ENCODE results near the gene KLHL7. TPM values are rescaled to one million over a fixed set of nuclear protein-coding genes. Genes with fewer than 3 reads are reported as not detected.
"Not testable (repeated sequence)": the region's sequence is repeated elsewhere in the genome, so short reads cannot be mapped to it uniquely, and the experiment has no call there.

The KLHL7 gene
- total RNA-seq, 1 donor from 2014 or later: 16.4 TPM

DNA sequence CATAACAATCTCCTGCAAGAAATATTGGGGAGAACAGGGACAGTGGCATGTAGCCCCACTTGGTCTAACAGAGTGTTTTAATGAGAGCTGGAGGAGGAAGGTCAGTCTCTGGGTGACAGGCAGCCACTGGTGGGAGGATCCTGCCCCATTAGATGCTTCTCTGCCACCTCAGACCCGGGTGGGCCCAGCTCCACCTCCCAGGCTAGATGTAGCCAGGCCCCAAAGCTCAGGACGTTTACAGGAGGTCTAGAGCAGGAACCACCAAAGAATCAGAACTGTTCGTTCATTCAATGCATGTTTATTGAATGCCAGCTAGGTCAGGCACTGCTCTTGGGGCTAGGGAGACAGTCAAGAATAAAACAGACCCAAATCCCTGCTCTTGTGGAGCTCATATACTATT lies 112.6 kb downstream of the KLHL7 start:
- H3K4me3 ChIP-seq: no peak overlapping the region
- intact Hi-C loops (cut with DNase I): no loop called here

DNA sequence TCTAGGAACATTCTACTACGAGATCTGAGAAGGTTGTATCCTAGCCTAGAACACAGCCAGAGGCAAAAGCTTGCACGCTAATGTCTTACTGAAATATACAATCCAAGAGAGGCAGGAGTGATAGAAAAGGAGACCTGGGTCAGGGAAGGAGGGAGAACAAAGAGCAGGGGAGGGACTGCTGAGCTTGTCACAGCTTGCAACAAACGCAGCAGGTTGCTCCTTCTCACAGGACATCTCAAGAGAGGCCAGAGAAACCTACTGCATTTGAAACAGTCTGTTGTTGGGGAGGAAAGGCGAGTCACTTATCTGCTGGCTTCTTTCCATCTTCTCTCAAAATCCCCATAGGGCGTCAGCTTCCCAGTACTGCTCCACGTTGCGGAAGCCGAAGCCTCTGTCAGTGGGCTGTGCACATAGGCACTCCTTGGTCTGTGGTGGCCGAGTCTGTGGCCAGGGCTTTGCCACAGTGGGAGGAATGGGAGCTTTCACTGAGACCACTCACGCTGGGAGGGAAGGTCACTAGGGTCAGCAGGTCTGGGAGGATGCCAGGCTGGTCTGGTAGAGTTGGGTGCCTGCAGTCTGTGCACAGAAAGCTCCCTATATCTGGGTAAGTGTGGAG lies 115.2 kb downstream of the KLHL7 start:
- ATAC-seq: no peak
- TF ChIP-seq, protein P1, sequence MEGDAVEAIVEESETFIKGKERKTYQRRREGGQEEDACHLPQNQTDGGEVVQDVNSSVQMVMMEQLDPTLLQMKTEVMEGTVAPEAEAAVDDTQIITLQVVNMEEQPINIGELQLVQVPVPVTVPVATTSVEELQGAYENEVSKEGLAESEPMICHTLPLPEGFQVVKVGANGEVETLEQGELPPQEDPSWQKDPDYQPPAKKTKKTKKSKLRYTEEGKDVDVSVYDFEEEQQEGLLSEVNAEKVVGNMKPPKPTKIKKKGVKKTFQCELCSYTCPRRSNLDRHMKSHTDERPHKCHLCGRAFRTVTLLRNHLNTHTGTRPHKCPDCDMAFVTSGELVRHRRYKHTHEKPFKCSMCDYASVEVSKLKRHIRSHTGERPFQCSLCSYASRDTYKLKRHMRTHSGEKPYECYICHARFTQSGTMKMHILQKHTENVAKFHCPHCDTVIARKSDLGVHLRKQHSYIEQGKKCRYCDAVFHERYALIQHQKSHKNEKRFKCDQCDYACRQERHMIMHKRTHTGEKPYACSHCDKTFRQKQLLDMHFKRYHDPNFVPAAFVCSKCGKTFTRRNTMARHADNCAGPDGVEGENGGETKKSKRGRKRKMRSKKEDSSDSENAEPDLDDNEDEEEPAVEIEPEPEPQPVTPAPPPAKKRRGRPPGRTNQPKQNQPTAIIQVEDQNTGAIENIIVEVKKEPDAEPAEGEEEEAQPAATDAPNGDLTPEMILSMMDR (IDR thresholded peaks at IDR 0.05): no peak

More for the DNA sequence above, 112.6 kb downstream of the KLHL7 start:
- Histone ChIP-seq H3K27me3 (no peaks in the 10 kb centered on the region), H3K36me3 (no peaks in the 10 kb centered on the region), H3K4me1 (no peaks in the 10 kb centered on the region), H3K9me3 (no peaks in the 10 kb centered on the region), H3K27ac (no peak overlapping the region)
- TF ChIP-seq, protein P1 (IDR thresholded peaks at IDR 0.05): no peak
- ATAC-seq (no peak), DNase-seq (no peak)

DNA sequence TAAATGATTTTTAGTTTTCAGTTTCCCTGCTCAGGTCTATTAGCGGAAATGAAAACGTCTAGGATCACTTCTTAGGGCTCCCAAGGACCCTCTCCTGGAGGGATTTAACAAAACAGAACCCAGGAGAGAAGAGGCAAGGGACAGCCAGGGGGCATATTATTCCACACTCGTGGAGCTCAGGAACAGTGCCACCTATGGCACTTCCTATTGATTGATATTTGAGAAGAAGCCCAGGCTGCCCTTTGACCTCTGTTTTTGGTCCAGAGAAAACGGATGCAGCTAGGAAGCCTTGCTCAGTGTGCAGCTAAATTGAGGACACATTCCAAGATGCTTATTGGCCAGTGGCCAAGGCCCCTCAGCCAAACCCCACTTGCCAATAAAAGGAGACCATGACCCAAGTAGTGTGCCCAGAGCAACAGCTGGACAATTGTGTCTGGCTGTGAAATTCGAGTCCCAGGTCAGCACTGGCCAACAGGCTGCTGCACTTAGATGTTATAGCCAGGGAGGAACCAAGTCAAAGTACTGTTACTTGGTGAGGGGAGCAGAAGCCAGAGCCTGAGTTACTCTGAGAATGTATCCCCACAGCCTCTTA lies 117.0 kb downstream of the KLHL7 start:
- ATAC-seq (no peak), DNase-seq (no peak)
- Histone ChIP-seq H3K4me1 (no peaks in the 10 kb centered on the region), H3K27me3 (no peaks in the 10 kb centered on the region), H3K4me3 (no peak overlapping the region), H3K9me3 (no peaks in the 10 kb centered on the region), H3K27ac (no peak overlapping the region), H3K36me3 (no peaks in the 10 kb centered on the region)
- TF ChIP-seq, protein P1 (IDR thresholded peaks at IDR 0.05): no peak
- intact Hi-C loops (cut with DNase I): no loop called here

More for the DNA sequence above, 115.2 kb downstream of the KLHL7 start:
- no peak for DNase-seq
- intact Hi-C loops (cut with DNase I): no loop called here
- Histone ChIP-seq H3K4me3 (no peak overlapping the region), H3K9me3 (no peaks in the 10 kb centered on the region), H3K36me3 (no peaks in the 10 kb centered on the region), H3K27ac (no peak overlapping the region), H3K4me1 (no peaks in the 10 kb centered on the region), H3K27me3 (no peaks in the 10 kb centered on the region)

DNA sequence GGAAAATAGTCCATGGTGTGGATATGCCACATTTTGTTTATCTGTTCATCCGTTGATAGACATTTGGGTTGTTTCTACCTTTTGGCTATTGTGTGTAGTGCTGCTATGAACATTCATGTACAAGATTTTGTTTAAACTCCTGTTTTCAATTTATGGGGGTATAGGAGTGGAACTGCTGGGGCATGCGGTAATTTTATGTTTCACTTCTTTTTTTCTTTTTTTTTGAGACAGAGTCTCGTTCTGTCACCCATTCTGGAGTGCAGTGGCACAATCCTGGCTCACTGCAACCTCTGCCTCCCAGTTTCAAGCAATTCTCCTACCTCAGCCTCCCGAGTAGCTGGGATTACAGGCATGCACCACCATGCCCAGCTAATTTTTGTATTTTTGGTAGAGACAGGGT lies 118.8 kb downstream of the KLHL7 start:
- H3K27me3 ChIP-seq; DNase-seq; H3K4me1 ChIP-seq; H3K27ac ChIP-seq; H3K36me3 ChIP-seq; ATAC-seq; H3K9me3 ChIP-seq; intact Hi-C loops (cut with DNase I); H3K4me3 ChIP-seq: not testable (repeated sequence)

DNA sequence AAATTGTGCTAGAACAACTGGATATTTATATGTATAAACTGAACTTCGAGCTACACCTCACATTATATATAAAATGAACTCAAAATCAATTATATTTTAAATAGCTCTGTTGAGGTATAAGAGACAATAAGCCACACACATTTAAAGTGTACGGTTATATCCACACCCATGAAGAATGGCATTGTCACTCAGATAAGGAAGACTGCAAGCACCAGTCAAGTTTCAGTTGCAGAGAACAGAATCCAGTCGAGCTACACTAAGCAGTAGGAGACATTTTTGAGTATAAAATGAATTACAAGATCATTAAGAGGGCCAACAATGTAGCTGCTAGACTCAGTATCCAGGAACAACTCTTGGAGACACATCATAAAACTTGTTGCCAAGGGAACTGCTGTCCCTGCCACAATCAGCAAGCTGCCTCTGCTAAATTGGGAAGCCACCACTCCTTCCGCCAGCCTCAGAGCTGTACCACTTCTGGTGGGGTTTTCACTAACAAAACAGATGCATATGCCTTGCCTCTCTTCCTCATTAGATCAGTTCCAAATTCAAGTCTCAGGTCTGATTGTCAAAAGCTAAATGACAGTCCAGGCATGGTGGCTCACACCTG lies 121.4 kb downstream of the KLHL7 start:
- Histone ChIP-seq H3K4me1 (no peaks in the 10 kb centered on the region), H3K27ac (no peak overlapping the region), H3K36me3 (no peaks in the 10 kb centered on the region), H3K4me3 (no peak overlapping the region), H3K9me3 (no peaks in the 10 kb centered on the region), H3K27me3 (no peaks in the 10 kb centered on the region)
- TF ChIP-seq, protein P1 (IDR thresholded peaks at IDR 0.05): no peak
- DNase-seq: no peak
- intact Hi-C loops (cut with DNase I): no loop called here
- no peak for ATAC-seq

Other genes with a start within 250 kb of the KLHL7 start
- 47.7 TPM for gene HYCC1, start 91.7 kb upstream of the KLHL7 start, total RNA-seq
- 29.5 TPM for gene NUP42, start 76.3 kb downstream of the KLHL7 start, total RNA-seq
- gene GPNMB, start 141.0 kb downstream of the KLHL7 start, total RNA-seq: 322 TPM
- 42.2 TPM for gene MALSU1, start 193.6 kb downstream of the KLHL7 start, total RNA-seq